C4-2B (cell line): ENCODE measurements around the gene SGTA.

ENCODE experiments used
- H3K27ac ChIP-seq: fragments of 450-650 bp; 2 replicates; pipeline ENCODE4 v1.5.1; 2017
- CTCF ChIP-seq: fragments of 450-650 bp; conservative IDR thresholded peaks from 2 replicates; pipeline ENCODE4 v1.5.1; 2017; ENCODE audit warnings: mild to moderate bottlenecking
- ZFX ChIP-seq: fragments of 450-650 bp; IDR thresholded peaks from 2 replicates; pipeline ENCODE4 v1.6.1; 2017

SGTA gene

GRCh38 chr19:2771786-2772674 is 11.0 kb downstream of the SGTA start:
- TF ChIP-seq CTCF = no peak
- no peak for TF ChIP-seq ZFX
- no peak overlapping the region for H3K27ac ChIP-seq

GRCh38 chr19:2770055-2771013 is 12.7 kb downstream of the SGTA start:
- no peak for TF ChIP-seq CTCF
- no peak for TF ChIP-seq ZFX
- H3K27ac ChIP-seq = no peak overlapping the region

GRCh38 chr19:2769218-2769617 is 13.9 kb downstream of the SGTA start:
- TF ChIP-seq ZFX (no peak), CTCF (no peak)
- H3K27ac ChIP-seq = no peak overlapping the region

- H3K27ac ChIP-seq = no peak overlapping the region
- TF ChIP-seq CTCF (no peak), ZFX (no peak)
Measured at GRCh38 chr19:2768365-2769132, 14.5 kb downstream of the SGTA start.

- no peak for TF ChIP-seq ZFX
- no peak for TF ChIP-seq CTCF
- H3K27ac ChIP-seq = no peak overlapping the region
Measured at GRCh38 chr19:2767688-2768087, 15.4 kb downstream of the SGTA start.

GRCh38 chr19:2766594-2767372 is 16.3 kb downstream of the SGTA start:
- TF ChIP-seq CTCF = no peak
- no peak overlapping the region for H3K27ac ChIP-seq
